Measurements from ENCODE around the gene ANKMY1.

GRCh38 chr2:240595381-240596079 is 37.7 kb upstream of the ANKMY1 start:
- no peak for TF ChIP-seq EZH2phosphoT487 (IDR thresholded peaks at IDR 0.05; ENCODE audit: low read depth, severe bottlenecking, unreplicated experiment)
- TF ChIP-seq, protein P1, sequence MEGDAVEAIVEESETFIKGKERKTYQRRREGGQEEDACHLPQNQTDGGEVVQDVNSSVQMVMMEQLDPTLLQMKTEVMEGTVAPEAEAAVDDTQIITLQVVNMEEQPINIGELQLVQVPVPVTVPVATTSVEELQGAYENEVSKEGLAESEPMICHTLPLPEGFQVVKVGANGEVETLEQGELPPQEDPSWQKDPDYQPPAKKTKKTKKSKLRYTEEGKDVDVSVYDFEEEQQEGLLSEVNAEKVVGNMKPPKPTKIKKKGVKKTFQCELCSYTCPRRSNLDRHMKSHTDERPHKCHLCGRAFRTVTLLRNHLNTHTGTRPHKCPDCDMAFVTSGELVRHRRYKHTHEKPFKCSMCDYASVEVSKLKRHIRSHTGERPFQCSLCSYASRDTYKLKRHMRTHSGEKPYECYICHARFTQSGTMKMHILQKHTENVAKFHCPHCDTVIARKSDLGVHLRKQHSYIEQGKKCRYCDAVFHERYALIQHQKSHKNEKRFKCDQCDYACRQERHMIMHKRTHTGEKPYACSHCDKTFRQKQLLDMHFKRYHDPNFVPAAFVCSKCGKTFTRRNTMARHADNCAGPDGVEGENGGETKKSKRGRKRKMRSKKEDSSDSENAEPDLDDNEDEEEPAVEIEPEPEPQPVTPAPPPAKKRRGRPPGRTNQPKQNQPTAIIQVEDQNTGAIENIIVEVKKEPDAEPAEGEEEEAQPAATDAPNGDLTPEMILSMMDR (IDR thresholded peaks at IDR 0.05; ENCODE audit: poor library complexity) = peak; percentile 16
- TF ChIP-seq EZH2 (IDR thresholded peaks at IDR 0.05; ENCODE audit: borderline replicate concordance) = no peak

Data from hepatocyte (in vitro differentiated cells).